GM21825 (cell line): ENCODE measurements around the gene FN3K.

Source experiments
- ATAC-seq: cut with Tn5 transposase; IDR thresholded peaks from one replicate; pipeline ENCODE4 v1.9.1; 2021; ENCODE audit warnings: mild to moderate bottlenecking, moderate library complexity; ENCODE audit not compliant: unreplicated experiment

Gene FN3K

DNA sequence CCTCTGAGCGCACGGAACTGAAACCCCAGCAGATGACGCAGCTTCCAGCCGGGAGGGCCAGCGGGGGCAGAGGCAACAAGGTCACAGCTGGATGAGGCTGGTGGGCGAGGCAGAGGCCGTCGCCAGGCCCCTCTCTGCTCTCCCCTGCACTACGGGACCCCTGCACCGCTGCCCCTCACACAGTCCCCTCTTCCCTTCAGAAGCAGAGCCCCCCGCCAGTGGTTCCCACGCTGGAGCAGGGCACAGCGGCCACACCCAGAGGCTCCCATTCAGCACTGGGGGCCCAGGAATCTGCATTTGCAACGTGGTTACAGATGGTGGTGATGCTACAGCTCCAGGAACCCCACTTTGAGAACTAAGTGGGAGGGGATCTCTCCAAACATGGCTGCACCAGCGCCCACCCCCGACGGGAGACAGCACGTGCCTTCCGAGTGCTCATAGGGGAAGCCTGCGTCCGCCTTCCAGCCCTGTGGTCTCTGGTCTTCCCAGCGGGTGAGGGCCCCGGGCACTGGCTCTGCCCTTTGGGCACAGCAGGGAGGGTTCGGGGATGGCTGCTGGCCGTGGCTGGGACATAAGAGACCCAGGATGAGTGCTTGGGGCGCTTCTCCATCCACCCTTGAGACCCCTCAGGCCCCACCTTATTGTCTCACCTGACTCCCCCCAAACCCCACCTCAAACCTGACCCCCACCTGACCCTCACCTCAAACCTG lies 32.2 kb upstream of the FN3K start:
- no peak for ATAC-seq

DNA sequence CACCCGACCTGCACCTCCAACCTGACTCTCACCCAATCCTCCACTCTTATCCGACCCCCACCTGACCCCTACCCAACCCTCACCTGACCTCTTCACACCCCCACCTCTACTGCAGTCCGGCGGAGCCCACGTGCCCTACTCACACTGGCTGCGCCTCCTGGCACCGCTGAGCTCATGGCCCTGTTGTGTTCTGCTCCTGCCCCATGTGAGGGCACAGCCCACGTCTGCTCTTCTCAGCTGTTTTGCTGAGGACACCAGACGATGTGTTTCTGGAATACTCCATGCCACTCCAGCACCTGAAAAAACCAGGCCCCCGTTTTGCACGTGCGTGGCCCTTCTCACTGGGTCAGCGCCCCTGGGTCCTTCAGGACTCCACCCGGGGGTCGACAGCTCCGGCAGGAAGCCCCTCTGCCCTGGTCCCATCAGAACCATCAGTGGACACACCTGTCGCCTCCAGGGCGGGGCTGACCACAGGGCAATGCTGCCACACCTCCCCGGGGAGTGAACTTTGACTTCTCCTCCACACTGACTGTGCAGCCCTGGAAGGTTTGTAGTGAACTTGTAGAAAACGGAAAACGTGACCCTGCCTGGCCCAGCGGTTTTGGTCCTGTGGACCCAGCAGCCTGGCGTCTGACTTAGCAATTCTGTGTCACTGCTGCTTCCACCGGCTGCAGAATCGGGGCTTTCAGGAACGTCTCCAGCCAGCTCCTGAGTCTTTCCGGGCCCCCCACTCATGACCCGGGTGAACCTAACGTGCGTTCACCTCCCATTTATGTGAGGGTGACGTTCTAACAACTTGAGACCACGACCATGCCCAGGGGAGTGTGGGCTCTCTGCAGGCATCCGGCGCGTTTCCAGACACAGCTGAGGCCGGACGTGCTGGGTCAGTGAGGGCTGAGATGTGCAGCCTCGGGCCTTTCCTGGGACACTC lies 31.2 kb upstream of the FN3K start:
- no peak for ATAC-seq

DNA sequence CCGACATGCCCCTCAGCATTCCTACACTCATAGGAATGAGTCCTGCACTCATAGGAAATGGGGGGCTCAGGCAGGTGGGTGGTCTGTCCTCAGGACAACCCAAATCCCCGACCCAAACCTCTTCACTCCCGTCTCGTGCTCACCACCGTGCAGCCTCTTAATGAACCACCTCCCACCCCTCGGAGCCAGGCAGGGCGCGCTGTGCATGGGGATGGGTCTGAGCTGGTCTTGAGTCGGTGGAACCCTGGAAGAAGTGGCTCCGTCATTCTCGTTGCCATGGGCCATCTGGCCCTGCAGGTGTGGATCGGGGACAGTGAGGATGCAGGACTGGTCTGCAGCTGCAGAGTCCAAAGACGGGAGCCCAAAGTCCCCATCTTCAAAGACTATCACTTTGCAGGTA lies 30.5 kb upstream of the FN3K start:
- no peak for ATAC-seq

DNA sequence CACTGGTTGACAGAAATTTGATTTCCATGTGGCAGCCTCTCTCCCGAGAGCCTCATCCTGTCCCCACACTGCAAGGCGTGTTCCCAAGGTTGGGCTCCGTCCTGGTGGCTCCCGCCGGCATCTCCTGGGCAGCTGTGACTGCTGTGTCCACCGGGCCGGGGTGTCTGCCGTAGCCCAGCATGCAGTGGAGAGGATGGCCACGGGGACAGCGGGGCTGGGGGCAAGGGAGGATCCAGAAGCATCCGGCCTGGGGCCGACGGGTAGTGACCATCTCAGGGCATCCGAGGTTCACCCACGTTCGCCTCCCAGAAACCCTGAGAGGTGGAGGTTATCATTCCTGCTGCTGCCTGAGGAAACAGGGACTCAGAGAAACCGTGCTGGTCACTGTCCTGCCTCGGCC lies 29.7 kb upstream of the FN3K start:
- no peak for ATAC-seq

DNA sequence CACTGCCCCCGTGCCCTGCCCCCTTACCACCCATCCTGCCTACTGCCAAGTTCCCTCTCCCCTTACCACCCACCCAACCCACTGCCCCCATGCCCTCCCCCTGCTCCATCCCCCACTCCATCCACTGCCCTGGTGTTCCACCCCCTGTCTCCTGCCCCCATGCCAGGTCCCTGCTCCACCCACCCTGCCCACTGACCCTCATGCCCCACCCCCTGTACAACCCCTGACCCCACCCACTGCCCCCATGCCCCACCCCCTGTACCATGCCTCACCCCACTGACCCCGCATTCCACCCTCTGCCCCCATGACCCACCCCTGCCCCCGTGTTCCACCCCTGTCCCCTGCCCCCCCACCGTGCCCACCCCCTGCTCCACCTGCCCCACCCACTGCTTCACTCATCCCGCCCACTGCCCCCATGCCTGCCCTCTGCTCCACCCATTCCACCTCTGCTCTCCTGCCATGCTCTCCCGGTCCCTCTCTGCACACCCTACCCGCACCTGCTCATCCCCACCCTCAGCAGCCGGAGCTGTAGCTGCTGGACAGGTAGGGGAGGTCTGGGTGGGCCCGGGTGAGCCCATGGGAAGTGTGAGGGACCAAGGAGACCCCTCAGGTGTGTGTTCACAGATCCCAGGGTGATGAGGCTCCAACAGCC lies 26.3 kb upstream of the FN3K start:
- ATAC-seq, result no peak

DNA sequence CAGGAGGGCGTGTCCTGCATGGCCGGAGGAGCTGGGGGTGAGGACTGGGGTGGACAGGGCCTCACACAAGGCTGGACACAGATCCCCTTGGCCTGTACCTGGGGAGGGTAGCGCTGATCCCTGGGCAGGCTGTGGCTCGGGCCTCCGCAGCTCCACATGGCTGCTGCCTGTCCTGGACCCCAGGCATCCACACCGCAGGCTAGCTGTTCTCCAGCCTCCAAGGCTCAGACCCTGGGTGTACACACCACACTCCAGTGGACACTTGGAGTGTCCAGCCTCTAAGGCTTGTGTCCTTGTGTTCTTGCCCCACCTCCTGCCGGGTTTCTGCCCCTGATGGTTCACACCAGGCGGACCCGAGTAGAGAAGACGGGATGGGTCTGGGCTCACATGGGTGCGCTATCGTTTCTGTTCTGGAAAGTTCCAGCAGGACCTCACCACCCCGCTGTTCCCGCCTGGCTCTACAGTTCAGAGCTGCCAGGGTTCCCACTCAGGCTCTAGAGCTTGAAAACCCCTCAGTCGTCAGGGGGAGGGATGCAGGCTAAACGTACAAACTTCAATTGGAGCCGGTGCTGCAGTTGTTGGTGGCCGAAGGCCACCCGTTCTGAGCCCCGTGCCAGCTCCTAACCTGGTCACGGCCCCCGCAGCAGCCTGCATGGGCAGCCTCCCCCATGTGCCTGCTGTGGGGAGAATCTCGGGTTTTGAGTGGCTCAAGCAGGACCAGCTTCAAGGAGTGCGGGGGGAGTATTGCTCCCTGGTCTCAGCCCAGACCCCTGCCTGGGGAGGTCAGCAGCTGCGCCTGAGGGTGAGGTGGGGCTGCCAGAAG lies 25.5 kb upstream of the FN3K start:
- no peak for ATAC-seq

DNA sequence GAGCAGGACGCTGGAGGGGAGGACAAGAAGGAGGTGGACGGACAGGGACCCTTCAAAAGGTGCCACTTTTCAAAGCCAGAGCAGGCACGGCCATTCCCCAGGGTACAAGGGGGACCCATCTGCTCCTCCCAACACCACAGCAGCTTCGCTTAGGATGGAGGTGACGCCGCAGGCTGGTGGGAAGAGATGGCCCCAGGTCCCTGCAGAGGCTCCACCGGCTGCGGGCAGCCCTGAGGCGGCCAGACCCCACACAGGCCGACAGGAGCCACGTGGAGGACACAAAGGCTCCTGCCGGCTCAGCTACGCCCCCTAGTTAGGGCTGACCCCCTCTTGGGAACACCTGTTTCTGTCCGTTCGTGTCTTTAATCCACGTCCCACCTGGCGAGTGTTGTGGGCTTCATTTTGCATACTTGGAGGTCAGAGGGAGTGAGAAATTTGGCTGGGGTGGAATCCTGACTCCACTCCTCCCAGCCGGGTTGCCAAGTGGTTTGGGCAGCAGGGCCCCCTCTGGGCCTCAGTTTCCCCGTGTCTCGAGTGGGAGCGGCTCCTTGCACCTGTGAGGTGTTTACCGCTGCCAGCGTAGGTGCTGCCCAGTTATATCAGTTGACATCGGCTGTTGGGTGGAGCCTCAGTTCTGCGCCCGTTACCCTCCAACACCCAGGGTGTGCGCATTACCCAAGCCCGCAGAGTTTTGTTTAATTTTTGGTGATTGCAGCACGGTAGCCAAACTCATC lies 24.7 kb upstream of the FN3K start:
- ATAC-seq, result no peak

DNA sequence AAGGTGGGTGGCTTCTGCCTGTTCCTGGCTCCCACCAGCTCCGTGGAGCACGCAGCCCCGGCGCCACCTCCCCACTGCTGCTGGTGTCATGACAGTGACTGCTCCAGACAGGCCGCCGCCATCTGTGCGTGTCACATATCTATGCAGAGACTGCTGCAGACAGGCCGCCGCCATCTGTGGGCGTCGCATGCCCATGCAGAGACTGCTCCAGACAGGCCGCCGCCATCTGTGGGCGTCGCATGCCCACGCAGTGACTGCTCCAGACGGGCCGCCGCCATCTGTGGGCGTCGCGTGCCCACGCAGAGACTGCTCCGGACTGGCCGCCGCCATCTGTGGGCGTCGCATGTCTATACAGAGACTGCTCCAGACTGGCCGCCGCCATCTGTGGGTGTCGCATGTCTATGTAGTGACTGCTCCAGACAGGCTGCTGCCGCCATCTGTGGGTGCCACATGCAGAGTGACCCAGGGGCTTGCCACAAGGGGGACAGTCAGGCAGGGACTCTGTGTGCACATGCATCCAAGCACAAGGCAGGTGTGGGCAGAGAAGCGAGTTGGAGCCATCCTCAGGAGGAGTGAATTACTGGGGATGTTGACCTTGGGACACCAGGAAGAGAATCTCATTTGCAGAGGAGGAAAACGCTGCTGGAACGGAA lies 22.2 kb upstream of the FN3K start:
- no peak for ATAC-seq

DNA sequence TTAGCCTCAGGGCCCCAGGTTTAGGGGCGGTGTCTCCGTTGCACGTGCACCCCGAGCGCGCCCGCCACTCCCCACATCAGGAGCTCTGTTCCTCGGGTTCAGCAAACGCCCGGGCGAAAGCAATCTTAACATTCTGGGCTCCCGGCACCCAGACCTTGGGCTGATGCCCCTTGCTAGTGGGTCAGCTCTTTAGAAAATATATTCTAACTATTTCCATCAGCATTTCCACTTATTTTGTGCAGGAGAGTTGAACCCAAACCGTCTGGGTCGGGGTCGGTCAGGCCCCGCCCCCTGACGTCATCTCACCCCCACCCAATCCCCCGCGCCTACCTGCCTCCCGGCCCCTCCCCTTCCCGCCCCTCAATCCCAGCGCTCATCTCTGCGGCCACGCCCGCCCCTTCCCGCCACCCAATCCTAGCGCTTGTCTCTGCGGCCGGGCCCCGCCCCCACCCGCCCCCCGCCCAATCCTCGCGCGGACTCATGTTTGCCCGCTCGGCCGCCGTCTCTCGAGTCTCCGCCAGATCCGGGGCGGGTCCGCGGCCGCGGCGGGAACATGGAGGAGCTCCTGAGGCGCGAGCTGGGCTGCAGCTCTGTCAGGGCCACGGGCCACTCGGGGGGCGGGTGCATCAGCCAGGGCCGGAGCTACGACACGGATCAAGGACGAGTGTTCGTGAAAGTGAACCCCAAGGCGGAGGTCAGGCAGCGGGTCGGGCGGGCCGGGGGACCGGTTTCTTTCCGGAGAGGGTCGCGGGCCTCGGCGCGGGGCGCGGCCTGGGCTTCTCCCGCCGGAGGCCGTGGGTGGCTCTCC lies 19.0 kb upstream of the FN3K start, which contains the start of gene FN3KRP:
Gene FN3KRP, plus strand, starts transcription at position 504 of the 808 bp plus-strand sequence. Its CDS starts 50 bp downstream, at position 554.
- ATAC-seq, result peak; percentile 60

DNA sequence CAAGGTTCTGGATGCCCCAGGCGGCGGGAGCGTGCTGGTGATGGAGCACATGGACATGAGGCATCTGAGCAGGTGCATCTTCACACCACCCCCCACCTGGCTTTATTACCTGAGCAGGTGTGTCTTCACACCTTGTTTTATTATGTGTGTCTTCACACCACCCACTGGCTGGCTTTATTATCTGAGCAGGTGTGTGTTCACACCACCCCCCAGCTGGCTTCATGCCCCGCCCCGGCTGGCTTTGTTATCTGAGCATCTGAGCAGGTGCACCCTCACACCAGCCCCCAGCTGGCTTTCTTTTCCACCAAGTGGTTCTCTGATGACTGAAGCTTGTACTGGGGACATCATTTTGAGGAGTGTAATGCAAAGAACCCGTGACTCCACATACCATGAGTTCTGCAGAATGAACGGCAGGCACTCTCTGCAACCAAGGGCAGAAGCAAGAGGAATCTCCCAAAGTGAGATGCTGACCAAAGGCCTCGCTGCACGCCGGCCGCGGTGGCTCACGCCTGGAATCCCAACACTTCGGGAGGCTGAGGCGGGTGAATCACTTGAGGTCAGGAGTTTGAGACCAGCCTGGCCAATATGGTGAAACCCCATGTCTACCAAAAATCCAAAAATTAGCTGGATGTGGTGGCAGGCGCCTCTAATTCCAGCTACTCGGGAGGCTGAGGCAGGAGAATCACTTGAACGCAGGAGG lies 16.3 kb upstream of the FN3K start:
- ATAC-seq, result no peak

DNA sequence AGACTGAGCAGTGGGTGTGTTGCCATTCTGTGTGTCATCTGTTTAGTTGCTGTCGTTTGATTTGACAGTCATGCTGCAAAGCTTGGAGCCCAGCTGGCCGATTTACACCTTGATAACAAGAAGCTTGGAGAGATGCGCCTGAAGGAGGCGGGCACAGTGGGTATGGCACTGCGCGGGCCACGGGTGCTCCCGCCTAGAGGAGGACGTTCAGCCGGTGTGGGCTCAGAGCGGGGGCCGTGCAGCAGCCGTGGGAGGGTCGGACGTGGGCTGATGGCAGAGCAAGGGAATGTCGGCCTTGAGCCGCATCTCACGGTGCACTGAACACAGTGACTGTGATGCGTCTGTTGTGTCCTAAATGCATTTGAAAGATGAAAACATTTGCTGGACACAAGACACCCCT lies 15.2 kb upstream of the FN3K start:
- ATAC-seq, result no peak

DNA sequence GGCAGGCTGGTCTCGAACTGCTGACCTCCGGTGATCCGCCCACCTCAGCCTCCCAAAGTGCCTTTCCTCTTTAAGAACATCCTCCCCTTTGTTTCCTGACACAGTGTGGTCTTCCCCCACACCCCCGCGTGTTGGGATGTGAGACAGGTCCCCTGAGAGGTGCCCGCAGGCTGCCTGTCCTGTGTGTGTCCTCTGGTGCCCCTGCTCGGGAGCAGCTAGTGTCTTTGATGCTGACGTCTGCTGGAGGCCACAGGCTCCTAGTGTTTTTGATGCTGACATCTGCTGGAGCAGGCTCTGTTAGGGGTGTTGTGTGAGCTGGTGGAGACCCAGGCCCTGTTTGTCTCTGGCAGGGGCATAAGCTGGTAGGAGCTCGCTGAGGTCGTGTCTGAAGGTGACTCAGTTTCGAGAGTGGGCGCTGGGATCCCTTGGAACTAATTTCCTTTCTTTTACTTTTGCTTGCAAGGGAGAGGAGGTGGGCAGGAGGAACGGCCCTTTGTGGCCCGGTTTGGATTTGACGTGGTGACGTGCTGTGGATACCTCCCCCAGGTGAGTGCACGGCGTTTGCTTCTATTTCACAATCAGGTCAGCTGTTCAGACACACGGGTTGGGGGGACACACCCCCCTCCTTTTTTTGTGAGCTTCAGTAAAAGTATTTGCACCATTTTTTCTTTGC lies 12.9 kb upstream of the FN3K start:
- ATAC-seq, result no peak

DNA sequence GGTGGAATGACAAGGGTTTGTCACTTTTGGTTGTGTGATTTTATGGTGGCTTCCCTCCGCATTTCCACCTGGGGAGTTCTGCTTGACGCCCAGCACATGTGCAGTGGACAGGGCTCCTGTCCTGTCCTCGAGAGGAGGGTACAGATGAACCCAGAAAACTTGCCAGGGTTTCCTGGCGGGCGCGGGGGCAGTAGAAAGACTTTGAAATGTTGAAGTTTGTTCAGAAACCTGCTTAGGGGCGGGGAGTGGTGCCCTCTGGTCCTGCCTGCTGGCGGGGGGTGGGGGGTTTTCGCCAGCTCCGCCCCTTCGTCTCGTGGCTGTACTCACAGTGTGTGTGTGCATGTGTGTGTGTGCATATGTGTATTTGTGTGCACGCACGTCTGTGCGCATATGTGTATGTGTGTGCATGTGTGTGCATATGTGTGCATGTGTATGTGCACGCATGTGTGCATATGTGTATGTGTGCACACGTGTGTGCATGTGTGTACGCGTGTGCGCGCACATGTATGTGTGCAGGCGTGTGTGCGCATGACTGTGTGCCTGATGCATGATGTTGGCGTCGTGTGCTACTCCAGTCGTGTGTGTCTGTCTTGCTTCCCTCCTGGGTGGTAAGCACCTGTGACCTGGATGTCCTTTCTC lies 12.1 kb upstream of the FN3K start:
- no peak for ATAC-seq

DNA sequence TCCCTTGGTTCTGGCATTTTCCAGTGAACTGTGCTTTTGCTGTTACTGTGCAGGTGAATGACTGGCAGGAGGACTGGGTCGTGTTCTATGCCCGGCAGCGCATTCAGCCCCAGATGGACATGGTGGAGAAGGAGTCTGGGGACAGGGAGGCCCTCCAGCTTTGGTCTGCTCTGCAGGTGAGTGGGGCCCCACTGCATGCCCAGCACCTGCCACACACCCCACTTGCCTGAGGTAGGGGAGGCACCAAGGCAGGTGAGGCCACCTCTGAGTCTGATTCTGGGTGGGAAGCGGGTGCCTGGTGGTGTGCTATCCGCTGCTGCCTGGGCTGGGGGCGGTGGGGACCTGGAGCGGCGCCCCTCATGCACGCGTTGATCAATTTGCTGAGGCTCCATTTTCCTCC lies 9.0 kb upstream of the FN3K start:
- no peak for ATAC-seq

DNA sequence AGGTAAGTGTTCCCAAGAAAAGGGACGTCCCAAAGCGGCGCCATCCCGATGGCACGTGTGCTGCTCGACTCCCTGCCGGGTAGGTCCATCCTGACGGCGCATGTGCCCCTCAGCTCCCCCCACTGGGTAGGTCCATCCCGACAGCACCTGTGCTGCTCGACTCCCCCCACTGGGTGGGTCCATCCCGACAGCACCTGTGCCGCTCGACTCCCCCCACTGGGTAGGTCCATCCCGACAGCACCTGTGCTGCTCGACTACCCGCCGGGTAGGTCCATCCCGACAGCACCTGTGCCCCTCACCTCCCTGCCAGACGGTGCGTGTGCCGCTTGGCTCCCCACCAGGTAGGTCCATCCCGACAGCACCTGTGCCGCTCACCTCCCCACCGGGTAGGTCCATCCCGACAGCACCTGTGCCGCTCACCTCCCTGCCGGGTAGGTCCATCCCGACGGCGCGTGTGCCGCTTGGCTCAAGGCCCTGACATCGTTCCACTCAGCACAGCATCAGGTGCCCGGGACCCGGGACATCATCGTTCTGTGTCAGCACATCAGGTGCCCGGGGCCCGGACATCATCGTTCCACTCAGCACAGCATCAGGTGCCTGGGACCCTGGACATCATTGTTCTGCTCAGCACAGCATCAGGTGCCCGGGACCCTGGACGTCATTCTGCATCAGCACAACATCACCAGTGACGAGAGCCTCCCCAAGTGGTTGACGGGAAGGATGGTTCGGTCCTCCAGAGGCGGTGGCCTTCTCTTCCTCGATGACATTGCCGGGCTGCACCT lies 5.7 kb upstream of the FN3K start:
- ATAC-seq, result no peak

DNA sequence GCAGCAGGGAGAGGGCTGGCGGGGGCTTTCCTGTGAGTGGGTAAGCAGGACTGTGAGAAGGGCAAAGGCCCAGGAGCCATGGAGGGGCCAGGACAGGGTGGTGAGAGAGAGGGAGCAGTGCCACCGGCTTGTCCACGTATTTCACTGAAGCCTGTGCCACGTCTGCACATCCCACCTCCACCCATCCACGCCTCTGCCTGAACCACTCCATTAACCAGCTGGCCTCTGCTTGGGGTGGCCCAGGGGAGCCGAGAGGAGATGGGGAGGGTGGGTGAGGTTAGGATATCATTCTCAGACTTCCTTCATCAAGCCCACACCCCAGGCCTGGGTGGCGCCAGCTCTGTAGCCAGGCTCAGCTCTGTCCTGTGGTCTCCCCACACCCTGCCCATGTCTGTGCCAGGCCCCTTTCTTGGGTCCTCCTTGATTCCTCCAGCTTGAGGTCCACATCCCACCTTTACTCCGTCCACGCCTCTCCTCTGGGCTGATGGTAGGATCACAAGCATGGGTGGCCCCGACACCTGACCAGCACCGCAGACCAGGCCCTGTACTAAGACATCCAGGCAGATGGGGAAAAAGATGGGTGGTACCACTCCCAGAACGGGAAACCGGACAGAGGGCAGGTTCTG lies 3.2 kb upstream of the FN3K start:
- ATAC-seq, result no peak
